HepG2 (cell line): Measurements from ENCODE around the gene SLC22A31. TPM values are rescaled to one million over a fixed set of nuclear protein-coding genes. Genes with fewer than 3 reads are reported as not detected.

ENCODE experiments used
- ARHGAP35 ChIP-seq: sonication (generic); formaldehyde crosslinking; IDR thresholded peaks from 2 replicates; pipeline ENCODE4 v1.9.0; 2022; ENCODE audit warnings: mild to moderate bottlenecking, inconsistent platforms, moderate library complexity, missing genetic modification reagents, borderline replicate concordance
- ARNT ChIP-seq: fragments of 450-650 bp; IDR thresholded peaks from 2 replicates; pipeline ENCODE4 v1.6.1; 2017
- FOSL1 ChIP-seq: sonication (generic); formaldehyde crosslinking; IDR thresholded peaks from 2 replicates; pipeline ENCODE4 v1.9.0; 2021; ENCODE audit warnings: missing genetic modification reagents, borderline replicate concordance
- HNF4A ChIP-seq: sonication (generic); formaldehyde crosslinking; IDR thresholded peaks from 2 replicates; pipeline ENCODE4 v1.4.0; 2020; ENCODE audit warnings: missing genetic modification reagents
- IRF1 ChIP-seq: sonication (generic); formaldehyde crosslinking; IDR thresholded peaks from 2 replicates; pipeline ENCODE4 v1.4.0; 2020; ENCODE audit warnings: low read depth, mild to moderate bottlenecking, missing genetic modification reagents
- RXRB ChIP-seq: IDR thresholded peaks from 2 replicates; pipeline ENCODE4 v1.6.1; 2016; ENCODE audit warnings: borderline replicate concordance, missing genetic modification reagents, missing compliant biosample characterization
- THAP9 ChIP-seq: sonication (generic); formaldehyde crosslinking; IDR thresholded peaks from 2 replicates; pipeline ENCODE4; 2020; ENCODE audit warnings: missing genetic modification reagents, mild to moderate bottlenecking, borderline replicate concordance
- ZBED4 ChIP-seq: sonication (generic); formaldehyde crosslinking; IDR thresholded peaks from 2 replicates; pipeline ENCODE4 v1.4.0; 2020; ENCODE audit warnings: missing genetic modification reagents, borderline replicate concordance
- ZFP1 ChIP-seq: IDR thresholded peaks from 2 replicates; pipeline ENCODE4 v1.6.1; 2016
- ZNF230 ChIP-seq: sonication (generic); formaldehyde crosslinking; IDR thresholded peaks from 2 replicates; pipeline ENCODE4 v1.4.0; 2020; ENCODE audit warnings: mild to moderate bottlenecking, missing genetic modification reagents
- ZNF281 ChIP-seq: sonication (generic); formaldehyde crosslinking; IDR thresholded peaks from 2 replicates; pipeline ENCODE4 v1.4.0; 2020; ENCODE audit warnings: missing genetic modification reagents, borderline replicate concordance
- ZNF777 ChIP-seq: sonication (generic); formaldehyde crosslinking; IDR thresholded peaks from 2 replicates; pipeline ENCODE4 v1.4.0; 2020; ENCODE audit warnings: missing genetic modification reagents
- ZSCAN9 ChIP-seq: IDR thresholded peaks from 2 replicates; pipeline ENCODE4 v1.6.1; 2016; ENCODE audit warnings: borderline replicate concordance
- polyA plus RNA-seq, 8 experiments: library from polyadenylated mRNA; depleted of rRNA in 3 of 8; stranded (reverse) in 7 of 8; unstranded in 1 of 8; fragments of >200 nt; fragmentation: Illumina TruSeq in 4 of 8; extraction: Trizol in 4 of 8; gene quantifications; 2 replicates each; pipeline versions ENCODE4 v1.2.1 to v1.2.3, GENCODE V29; 2011 to 2016; ENCODE audit warnings: low read depth in 4 of 8, missing spikeins in 1 of 8, mixed read lengths in 1 of 8; ENCODE audit not compliant: insufficient read depth in 1 of 8
- total RNA-seq, 5 experiments: library from RNA; depleted of rRNA; stranded (reverse); fragments of >200 nt; fragmentation: Illumina TruSeq; extraction: Trizol; gene quantifications; 2 replicates each; pipeline ENCODE4 v1.2.3, GENCODE V29; 2016; ENCODE audit warnings: low read depth in 1 of 5
- TF ChIP-seq, protein P1 (sequence below): sonication (generic); formaldehyde crosslinking; conservative IDR thresholded peaks from 2 replicates; pipeline ENCODE4 v1.8.1; 2023; ENCODE audit warnings: missing genetic modification reagents
- TF ChIP-seq, protein P2 (sequence below): IDR thresholded peaks from 2 replicates; pipeline ENCODE4 v1.6.1; 2018; ENCODE audit warnings: missing genetic modification reagents

The SLC22A31 gene
- total and polyA plus RNA-seq, 2 of the 13 experiments (the other 11 are each of a cell fraction or from before 2014, with no cell fraction given), result 67.3 to 83.3 TPM

GRCh38 chr16:89216315-89217137 is 16.2 kb upstream of the SLC22A31 start (continued):
- TF ChIP-seq, protein P1, sequence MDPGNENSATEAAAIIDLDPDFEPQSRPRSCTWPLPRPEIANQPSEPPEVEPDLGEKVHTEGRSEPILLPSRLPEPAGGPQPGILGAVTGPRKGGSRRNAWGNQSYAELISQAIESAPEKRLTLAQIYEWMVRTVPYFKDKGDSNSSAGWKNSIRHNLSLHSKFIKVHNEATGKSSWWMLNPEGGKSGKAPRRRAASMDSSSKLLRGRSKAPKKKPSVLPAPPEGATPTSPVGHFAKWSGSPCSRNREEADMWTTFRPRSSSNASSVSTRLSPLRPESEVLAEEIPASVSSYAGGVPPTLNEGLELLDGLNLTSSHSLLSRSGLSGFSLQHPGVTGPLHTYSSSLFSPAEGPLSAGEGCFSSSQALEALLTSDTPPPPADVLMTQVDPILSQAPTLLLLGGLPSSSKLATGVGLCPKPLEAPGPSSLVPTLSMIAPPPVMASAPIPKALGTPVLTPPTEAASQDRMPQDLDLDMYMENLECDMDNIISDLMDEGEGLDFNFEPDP, result no peak
- TF ChIP-seq, protein P2, sequence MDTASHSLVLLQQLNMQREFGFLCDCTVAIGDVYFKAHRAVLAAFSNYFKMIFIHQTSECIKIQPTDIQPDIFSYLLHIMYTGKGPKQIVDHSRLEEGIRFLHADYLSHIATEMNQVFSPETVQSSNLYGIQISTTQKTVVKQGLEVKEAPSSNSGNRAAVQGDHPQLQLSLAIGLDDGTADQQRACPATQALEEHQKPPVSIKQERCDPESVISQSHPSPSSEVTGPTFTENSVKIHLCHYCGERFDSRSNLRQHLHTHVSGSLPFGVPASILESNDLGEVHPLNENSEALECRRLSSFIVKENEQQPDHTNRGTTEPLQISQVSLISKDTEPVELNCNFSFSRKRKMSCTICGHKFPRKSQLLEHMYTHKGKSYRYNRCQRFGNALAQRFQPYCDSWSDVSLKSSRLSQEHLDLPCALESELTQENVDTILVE, result peak; percentile 48; the same call in 1 of the 2 replicates
- TF ChIP-seq FOSL1 (CRISPR knock-in tag) (no peak), ZSCAN9 (no peak), ARNT (no peak), ZNF777 (CRISPR knock-in tag) (no peak), RXRB (peak; percentile 47; the same call in 1 of the 2 replicates), ARHGAP35 (CRISPR knock-in tag) (no peak), THAP9 (CRISPR knock-in tag) (no peak), HNF4A (CRISPR knock-in tag) (no peak), ZNF281 (CRISPR knock-in tag) (0 out of 2 replicates have a peak, but pooled peaks have one; percentile 8), ZFP1 (CRISPR knock-in tag) (0 out of 2 replicates have a peak, but pooled peaks have one; percentile 35), IRF1 (CRISPR knock-in tag) (no peak), ZBED4 (CRISPR knock-in tag) (no peak), ZNF230 (CRISPR knock-in tag) (peak; percentile 83; the same call in 1 of the 2 replicates)
